NCI-H187 (cell line): Measurements from ENCODE around the gene LEF1.
"Not testable (repeated sequence)": the region's sequence is repeated elsewhere in the genome, so short reads cannot be mapped to it uniquely, and the experiment has no call there.

Experiments used
- DNase-seq, 2 experiments: peaks; one replicate each; lab custom pipeline; 2025; lab: John Stamatoyannopoulos, UW

The LEF1 gene

DNA sequence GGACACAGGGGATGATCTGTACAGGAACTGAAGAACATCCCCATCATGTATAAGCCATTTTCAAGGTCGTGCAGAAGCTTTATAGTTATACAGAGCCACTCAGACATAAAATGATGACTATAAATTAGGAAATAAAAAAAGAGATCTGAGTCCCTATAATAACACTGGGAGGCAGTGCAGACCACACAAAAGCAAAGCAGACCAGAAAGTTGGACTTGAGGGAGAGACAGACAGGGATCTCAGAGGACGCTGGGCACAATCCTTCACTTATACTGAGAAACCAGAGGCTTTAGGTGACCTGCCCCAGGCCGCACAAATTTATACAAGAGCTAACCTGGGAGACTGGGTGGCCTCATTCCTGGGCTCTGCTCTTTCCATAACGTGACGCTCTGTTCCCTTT, 108.6 kb downstream of the LEF1 start:
- DNase-seq, result no peak

DNA sequence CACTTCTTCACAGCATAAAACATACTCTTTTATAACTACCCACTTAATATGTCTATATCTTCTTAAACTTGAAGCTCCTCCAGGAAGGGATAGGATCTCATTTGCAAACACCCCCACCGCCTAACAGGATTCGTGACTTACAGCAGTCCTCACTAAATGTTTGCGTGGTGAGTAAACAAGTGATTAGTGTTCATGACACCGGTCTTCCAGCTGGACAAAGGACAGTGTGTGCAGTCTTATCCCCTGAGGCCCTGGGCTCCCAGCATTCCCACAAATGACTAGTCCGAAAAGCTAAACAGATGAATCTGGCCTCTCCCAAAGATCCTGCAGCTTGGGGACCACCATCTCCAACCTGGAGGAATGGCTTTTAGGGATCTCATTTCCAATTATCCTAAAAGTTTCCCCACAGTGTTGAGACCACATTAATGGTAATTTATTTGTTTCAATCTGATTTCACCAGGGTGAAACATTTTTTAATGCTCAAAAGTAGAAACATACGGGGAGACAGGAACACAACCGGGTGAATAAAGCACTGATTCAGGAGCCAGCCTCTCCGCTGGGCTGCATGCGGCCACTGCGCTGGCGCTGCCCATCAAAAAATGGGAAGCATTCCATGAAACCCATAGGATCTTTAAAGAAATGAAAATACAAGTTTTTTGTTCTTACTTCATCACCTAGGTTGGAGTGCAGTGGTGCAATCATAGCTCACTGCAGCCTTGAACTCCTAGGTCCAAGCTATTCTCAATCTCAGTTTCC, 109.9 kb downstream of the LEF1 start:
- no peak for DNase-seq

DNA sequence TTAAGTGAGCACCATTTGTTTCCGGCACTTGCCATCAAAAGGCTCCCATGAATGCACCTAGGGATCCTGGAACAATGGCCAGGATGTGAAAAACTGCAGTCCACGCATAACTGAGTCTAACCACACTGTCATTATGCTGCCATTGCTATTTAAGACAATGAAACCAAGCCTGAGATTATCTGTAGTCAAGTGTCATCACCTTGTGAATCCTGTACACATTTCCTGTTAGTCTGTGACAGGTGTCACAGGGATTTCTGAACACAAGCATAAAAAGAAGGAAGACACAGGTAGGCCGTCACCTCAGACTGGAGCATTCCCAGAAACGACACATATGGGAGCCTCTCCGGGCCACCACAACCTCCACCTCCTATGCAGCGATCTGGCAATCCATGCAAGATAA, 112.3 kb downstream of the LEF1 start:
- no peak for DNase-seq

DNA sequence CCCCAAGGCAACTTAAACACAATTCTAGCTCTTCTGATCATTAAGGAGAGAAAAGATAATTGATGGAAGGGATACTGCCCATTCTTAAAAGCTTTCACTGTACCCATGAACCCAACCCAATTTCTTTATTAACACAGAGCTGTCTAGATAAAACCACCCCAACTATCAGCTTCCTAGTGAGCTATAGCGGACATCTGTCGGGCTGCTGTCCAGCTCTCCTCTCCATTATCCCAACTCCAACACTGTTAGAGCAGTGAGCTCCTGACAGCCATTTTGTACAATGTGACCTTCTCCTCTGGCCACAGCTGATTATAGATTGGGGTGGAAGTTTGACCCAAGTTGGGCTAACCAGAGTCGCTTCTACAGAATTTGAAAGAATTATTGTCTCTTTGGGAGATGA, 112.9 kb downstream of the LEF1 start:
- no peak for DNase-seq

DNA sequence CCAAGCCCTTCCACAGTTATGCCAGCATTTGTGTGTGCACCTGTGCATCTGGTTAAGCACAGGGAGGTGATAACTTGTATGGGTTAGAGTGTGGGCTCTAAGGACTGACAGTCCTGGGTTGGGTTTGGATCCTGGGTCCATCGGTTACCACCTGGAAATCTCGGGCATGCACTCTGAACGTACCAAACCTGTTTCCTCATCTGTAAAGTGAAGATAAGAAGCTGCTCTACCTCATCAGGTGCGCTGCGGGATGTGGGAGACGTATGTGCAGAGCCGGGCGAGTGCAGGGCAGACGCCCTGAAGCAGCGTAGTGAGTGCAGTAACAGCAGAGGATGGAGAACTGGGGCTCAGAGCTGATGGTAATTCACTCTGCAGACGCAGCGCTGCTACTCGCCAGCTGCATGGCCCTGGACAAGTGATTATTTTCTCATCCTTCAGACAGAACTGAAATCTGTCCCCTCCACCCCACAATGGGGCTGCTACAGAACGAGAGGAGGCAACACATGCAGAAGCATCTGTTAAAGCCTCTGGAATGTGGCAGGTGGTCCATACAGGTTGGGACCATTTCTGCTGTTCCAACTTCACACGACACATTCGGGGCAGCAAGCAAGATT, 114.6 kb downstream of the LEF1 start:
- no peak for DNase-seq

DNA sequence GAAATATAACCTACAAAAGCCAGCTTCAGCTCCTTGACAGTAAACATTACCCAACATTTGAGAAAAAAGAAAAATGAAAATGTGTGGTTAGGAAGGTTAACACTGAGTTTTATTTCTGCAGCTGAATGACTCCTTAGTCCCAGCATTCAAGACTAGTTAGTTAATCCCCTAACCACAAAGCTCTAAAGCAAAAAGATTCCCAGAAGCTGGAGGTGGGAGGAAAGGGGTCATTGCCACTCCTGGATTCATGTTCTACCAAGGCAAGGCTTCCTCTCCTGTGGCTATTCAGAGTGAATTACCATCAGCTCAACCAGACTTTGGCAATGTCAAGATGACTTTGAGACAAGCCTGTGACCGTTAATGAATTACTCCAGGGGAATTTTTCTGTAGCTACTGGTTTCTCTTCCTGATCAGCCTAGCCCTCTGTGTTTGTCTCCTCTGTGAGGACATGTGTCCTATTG, 115.5 kb downstream of the LEF1 start:
- DNase-seq, result no peak

DNA sequence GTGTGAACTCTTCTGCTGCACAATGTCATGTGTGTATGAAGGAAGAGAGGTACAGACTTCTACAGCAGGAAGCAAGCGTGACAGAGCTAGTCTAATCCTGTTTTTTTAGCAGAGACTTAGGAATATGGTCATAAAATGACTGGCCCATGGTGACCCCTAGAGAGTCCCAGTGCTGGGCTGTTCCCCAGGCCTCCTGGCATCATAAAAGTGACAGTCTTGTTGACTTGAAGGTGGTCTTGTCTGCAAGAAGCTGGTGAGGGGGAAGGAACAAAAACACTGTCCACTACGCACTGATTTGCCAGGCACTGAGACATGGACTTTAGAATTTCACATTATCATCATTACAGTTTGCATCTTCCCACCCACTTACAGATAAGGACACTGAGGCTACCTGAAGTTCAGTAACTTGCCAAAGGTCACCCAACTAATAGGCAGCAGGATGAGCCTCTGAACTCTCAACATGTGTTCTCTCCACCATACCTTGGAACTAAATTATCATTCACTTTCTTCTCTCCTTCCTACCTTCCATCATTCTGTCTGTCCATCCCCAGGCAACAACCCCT, 116.1 kb downstream of the LEF1 start:
- DNase-seq, result no peak

DNA sequence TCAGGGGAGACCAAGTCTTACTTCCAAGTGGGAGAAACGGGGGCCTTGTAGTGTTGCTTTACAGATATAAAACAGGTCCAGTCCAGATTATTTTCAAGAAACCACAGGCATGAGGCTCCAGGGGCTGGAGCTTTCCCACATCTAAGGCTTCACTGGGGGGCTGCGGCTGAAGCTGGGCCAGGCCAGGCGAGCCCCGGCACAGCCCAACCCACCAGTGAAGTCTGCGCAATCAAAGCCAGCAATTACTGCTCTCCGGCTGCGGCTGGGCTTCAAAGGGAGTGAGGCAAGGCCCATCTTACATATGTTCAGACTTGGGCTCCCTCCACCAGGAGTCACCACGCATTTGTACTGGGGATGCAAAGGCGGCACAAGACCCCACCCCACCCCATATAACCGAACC, 117.4 kb downstream of the LEF1 start:
- DNase-seq, result no peak

DNA sequence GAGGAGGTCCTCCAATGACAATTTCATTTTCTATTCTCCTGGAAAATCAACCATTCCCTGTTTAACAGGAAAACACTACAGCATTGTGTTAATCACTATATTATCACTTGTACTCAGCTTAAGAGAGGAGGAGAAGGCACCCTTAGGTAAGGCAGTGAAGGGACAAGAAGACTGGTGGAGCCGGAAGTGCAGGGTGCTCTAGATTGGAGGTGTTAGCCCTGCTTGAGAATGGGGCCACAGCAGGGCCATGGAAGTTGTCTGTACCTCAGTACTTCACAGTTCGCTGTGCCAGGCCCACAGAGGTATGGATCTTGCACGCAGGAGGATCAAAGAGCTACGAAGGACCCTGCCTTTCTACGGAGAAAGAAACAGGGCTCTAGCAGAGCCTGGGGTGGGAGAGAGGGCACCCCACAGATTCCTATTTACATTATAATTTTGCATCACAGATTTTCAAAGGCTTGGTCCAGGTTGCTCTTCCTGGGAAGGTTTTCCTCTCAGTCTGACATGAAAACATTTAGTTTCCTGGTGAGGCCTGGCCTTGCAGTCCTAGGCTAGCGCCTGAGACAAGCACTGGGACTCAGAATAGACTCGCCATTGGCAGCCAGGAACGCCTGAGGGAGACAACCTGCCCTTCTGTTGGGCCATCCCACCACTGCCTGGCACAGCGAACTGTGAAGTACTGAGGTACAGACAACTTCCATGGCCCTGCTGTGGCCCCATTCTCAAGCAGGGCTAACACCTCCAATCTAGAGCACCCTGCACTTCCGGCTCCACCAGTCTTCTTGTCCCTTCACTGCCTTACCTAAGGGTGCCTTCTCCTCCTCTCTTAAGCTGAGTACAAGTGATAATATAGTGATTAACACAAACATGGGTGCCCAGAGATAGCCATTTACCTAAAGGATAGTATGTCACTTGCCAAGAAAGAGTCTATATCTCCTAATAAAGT, 118.3 kb downstream of the LEF1 start:
- not testable (repeated sequence) for DNase-seq

DNA sequence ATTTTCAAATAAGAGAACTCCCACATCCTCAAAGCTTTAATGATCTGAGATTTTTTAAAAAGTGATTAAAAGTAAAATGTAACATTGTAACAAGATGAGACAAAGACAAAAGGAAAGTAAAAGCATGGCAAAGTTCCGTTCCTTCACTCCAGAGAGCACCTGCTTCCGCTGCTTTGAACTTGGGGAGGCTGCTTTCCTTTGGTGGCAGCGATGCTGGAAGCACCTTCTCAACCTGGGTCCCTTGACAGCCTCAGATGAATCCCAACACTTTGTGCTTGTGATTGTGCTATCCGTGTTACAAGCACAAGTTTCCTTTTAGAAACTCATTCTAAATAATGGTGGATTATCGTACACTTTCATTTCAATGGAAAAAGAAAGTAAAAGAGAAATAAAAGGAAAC, 119.3 kb downstream of the LEF1 start:
- DNase-seq, result no peak

DNA sequence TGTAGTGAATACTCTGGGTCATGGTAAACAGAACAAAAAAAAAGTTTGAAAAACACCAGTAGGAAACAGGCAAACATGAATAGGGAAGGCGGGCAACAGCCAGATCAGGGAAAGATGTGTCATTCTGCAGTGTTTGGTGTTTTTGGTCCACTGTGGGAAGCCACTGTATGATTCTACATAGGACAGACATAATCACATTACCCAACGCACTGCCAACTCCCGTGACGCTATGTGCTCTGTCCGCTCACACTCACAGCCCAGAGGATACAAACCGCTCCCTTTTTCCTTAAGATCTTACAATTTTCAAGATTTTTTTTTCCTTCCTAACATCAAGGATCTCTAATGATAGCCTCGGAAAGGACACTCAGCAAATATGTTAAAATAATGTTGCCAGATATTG, 119.7 kb downstream of the LEF1 start:
- no peak for DNase-seq

DNA sequence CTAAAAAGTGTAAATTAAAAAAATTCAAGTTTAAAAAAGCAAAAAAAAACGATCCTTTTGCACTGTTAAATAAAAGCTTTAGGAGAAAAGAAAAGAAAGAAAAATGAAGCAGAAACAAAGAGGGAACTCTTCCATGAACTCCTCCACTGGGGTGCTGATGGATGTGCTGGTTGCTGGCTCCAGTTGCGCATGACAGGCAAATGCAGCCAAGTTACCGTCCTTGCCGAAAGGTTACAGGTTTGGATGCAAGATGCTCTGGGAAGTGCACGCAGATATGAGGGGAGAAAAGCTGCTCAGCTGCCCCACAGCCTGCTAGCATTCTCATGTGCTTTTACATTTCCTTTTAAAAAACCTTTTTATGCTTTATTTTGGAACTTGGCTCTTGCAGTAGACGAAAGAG, 120.6 kb downstream of the LEF1 start:
- no peak for DNase-seq

DNA sequence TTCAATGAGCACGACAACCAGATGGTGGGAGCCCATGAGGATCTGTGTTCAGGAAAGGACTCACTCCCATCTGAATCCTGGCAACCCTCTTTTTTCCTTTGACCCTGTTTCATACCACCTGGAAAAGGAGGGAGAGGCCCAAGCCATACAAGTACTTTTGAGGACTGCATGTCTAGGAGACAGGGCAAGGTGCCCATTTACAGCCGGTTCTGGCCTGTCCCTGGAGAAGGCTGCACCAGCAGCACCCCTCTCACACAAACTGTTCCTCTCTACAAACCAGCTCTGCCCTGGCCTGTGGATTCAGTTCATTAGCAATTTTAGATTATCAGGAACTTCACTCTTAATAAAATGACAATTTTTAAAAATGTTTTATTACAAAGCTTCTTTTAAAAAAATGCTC, 121.5 kb downstream of the LEF1 start:
- DNase-seq, result no peak

DNA sequence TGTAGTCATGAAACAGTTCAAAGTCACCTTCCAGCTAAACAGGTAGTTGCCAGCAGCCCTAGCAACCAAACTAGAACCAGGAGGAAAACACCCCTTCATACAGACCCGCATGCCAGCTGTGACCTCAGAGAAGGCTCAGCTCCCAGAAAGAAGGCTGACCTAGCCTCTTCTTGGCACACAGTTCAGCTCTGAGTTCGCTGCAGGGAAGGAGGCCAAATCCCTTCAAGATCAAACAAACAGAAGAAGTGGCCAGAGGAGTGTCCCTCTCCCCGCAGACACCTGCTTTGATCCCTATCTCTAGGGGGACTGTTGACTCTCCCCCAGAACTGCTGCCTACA, 123.1 kb downstream of the LEF1 start:
- DNase-seq, result no peak

DNA sequence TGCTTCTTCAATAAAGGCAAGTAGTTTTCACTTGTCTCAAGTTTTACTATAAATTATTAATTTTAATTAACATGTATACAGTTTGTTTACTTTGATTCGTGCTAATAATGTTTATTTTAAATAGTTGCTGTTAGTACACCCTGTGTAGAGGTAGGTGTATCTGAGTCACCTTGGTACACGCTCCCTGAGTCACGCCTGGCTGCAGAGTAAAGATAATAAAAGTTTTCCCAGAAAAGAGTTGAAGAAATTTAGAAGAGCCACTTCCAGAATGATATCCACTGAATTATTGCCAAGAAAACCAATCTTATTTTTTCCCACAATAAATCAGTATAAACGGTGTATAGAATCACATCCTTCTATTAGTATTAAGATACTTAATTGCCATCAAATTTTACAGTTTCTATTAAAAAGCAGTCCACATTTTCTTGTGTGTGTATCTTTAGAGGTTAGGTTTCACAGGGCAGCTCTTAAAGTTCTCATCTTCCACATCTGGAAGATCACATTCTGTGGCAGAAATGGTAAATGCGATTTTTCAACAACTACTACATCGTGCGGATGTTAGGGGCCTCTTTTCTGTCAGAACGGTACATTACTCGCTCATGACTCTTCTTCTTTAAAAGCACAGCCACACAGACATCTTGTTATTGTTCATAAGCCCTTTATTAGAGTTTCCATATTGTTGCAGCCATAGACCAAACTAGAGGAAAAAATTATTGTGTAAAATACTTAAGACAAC, 123.6 kb downstream of the LEF1 start:
- DNase-seq, result no peak

DNA sequence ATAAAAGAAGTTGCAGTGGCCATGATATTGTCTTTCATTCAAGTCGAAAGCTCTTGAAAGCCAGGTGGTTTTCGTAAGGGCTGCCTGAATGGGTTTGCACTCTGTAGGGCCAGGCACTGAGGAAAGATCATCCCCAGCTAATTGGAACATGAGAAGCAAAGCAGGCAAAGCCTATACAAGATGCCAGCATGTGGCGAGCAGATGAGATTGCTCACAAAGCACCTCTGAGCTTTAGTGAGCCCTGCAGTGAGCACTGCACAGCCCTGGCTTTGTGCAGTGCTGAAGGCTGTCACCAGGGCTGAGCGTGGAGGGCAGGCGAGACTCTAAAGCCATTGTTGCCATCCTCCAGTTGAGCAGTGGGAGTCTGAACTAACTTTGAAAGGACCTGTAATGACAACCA, 125.2 kb downstream of the LEF1 start:
- peak; percentile 32 to 78 for DNase-seq

DNA sequence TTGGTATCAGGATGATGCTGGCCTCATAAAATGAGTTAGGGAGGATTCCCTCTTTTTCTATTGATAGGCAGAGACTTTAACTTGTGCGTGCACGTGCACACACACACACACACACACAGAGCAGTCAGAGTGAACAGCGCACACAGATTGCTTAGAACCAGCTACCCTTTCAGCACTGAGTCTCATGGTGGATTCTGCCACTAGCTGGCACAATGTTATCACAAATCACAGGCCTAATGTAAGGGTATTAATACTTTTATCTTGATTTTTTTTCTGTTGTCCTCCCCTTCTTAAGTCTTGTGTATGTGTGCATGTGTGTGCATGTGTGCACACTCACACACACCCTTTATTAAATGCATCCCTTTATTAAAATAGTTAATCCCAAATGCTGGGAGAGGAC, 125.8 kb downstream of the LEF1 start:
- DNase-seq, result no peak

DNA sequence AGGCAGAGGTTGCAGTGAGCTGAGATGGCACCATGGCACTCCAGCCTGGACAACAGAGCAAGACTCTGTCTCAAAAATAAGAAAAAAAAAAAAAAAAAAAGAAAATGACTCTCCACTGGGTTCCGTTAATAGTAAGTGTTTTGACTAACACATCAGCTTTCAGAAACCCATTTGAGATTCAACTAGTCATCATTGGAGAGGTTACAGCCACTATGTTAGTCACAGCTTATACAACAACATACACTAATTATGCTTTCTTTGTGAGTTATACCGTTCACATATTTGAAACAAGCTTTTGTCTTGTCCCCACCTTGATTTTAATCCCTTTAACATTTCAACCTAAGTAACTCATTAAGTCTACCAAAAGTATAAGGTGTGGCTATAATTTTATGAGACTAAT, 130.8 kb downstream of the LEF1 start:
- no peak for DNase-seq

DNA sequence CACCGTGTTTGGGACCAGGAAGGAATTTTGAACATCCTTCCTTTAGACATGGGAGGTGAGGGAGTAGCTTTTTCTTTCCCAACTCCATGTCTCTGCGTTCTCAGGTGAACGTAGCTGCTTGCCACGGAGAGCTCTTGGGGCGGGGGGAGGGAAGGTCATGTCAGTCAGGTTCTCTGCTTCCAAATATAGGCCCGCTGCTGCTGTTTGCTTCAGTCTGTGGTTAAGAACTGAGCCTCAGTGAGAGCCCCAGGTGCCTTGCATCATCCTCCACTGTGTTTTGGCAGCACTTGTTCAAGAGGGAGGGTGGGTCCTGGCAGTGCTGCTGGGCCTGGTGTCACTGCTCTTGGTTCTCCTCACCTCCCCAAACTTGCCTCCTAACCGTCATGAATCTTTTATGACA, 132.5 kb downstream of the LEF1 start:
- DNase-seq, result peak in 1 of 2 experiments; percentile 0

DNA sequence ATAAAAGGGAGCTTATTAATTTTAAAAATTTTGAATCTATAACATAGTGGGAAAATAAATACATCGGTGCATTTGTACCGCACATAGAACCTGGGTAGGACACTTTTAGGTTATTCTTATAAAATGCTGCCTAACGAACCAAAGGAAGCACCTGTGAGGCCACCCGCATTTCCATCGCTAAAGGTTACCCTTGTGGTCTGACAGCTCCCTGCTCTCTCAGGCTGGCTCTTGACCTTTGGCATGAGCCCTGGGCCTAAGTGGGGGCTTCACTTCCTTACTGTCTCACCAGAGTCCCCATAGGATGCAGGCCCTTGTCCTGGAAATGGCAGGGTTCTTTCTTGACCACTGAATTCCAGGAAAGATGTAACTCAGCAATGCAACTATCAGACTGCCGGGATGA, 133.0 kb downstream of the LEF1 start:
- no peak for DNase-seq

DNA sequence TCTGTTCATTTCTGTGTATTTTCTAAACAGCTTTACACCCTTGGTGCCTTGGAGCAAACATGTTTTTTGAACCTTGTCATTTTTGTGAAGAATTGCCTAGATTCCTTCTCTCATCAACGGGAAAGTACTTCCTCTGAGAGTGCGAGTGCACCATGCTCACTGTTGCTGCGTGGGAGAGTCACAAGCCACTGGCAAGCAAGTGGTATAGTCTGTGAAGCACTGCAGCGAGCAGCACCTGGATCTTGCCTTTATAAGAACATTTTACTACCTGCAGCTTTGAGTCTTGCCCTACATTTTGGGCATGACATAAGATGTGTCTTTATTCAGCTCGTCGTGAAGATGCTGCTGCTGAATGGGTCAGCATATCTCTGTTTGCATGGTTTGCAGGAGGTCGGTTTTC, 134.2 kb downstream of the LEF1 start:
- DNase-seq, result no peak

DNA sequence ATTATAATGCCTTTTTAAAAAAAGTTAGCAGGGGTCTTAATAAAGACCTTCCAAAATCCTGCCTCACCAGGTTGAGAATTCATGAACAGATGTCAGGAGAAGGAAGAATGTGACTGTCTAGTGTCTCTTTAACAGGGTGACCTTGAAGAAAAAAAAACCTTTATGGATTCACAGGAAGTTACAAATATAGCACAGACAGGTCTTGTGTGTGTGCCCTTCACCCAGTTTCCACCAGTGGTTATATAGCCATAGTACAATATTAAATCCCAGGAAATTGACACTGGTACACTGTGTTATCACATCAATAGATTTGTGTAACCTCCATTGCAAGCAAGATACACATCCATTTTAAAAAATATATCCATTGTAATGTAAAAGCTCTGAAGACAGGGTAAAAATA, 135.4 kb downstream of the LEF1 start:
- DNase-seq, result no peak
